GM12864 (cell line): Measurements from ENCODE around the gene CCDC142.

ENCODE experiments used
- DNase-seq: peaks from one replicate; pipeline ENCODE4 v3.0.0-alpha.2; 2011; ENCODE audit warnings: low read depth
- H3K4me3 ChIP-seq: 2 replicates; pipeline ENCODE4 v1.5.1; 2011; ENCODE audit warnings: mild to moderate bottlenecking, low read depth, low read length, control low read depth
- TF ChIP-seq, protein P1 (sequence below): IDR thresholded peaks from 2 replicates; pipeline ENCODE4 v1.5.1; 2011; ENCODE audit warnings: low read depth, mild to moderate bottlenecking, moderate library complexity, low read length, control low read depth, inconsistent platforms; ENCODE audit errors: missing control alignments

CCDC142 gene

DNA sequence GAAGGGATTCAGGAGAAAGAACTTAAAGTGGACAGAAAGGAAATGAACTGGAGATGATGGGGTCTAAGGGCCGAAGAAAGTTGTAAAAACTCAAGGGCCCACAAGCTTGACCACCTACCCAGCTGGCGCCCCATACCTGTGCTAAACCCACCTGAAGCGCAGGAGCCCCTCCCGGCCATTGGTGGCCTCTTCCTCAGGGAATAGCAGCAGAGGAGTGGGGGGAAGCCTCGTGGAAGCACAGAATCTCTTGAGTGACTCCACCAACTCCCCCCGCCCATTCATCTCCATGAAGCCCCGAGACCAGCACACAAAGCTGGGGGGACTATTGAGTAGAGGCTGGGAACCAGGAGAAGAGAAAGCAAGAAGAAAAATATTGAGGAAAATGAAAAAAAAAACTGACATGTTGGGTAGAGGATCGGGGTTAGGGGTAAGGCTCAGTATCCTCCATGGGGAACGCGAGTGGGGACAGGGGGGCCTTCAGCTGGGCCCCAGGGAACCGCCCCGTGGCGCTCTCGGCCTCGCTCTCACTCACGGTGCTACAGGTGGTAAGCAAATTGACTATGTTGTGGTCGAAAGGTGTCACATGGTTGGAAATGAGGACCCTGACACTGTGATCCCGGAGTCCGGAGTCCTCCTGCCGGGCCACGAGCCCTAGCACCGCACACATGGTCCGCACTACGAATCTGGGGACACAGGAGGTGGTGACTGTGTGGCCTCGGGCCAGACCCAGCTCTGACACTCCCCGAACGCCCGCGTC, 46.0 kb upstream of the CCDC142 start:
- no peak for DNase-seq
- H3K4me3 ChIP-seq = peak overlapping the region; percentile 99
- TF ChIP-seq, protein P1, sequence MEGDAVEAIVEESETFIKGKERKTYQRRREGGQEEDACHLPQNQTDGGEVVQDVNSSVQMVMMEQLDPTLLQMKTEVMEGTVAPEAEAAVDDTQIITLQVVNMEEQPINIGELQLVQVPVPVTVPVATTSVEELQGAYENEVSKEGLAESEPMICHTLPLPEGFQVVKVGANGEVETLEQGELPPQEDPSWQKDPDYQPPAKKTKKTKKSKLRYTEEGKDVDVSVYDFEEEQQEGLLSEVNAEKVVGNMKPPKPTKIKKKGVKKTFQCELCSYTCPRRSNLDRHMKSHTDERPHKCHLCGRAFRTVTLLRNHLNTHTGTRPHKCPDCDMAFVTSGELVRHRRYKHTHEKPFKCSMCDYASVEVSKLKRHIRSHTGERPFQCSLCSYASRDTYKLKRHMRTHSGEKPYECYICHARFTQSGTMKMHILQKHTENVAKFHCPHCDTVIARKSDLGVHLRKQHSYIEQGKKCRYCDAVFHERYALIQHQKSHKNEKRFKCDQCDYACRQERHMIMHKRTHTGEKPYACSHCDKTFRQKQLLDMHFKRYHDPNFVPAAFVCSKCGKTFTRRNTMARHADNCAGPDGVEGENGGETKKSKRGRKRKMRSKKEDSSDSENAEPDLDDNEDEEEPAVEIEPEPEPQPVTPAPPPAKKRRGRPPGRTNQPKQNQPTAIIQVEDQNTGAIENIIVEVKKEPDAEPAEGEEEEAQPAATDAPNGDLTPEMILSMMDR = no peak

DNA sequence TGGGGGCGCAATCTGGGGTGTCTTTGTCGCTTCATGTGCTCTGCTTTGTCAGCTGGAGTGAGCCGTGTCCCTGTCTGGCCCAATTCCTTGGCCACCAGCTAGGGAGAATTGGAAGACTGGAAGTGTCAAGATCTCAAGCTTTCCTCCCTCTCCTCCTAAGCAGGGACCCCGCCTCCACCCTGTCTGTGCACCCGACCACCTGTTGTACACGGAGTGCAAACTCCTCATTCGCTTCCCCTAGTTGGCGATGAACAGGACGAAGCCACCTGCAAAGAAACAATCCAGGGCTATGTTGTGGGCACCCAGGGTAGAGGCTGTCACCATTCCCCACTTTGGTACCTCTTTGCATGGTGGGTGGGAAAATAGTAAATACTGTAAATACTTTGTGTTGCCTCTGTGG, 44.9 kb upstream of the CCDC142 start:
- peak overlapping the region; percentile 99; the same call in 1 of the 2 replicates for H3K4me3 ChIP-seq
- TF ChIP-seq, protein P1 = no peak

DNA sequence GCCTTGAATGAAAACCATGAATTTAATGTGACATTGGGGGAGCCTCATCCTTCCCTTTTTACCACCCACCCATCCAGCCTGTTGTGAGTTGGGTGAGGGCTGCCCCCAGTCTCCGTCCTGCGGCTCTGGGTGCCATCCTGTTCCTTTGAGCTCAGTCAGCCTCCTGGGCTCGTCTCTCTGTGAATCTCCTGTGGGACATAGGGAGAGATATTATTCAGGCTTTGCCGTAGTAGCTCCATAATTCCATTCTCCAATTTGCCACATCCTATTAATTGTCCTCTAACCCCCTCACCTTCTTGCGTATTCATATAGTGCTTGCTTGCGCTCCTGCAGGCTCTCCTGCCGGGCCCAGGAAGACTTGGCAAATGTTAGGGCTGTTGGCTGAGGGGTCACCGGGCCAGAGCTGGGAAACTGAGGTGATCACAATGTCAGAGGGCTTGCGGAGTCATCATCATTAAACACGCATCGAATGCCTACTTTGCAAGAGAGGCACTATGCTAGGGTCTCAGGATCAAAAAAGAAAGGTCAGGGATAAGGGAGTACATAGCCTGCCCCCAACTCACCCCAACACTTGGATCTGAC, 43.9 kb upstream of the CCDC142 start:
- DNase-seq = no peak
- no peak overlapping the region for H3K4me3 ChIP-seq
- TF ChIP-seq, protein P1 = no peak

More for the DNA sequence above, 44.9 kb upstream of the CCDC142 start:
- no peak for DNase-seq

DNA sequence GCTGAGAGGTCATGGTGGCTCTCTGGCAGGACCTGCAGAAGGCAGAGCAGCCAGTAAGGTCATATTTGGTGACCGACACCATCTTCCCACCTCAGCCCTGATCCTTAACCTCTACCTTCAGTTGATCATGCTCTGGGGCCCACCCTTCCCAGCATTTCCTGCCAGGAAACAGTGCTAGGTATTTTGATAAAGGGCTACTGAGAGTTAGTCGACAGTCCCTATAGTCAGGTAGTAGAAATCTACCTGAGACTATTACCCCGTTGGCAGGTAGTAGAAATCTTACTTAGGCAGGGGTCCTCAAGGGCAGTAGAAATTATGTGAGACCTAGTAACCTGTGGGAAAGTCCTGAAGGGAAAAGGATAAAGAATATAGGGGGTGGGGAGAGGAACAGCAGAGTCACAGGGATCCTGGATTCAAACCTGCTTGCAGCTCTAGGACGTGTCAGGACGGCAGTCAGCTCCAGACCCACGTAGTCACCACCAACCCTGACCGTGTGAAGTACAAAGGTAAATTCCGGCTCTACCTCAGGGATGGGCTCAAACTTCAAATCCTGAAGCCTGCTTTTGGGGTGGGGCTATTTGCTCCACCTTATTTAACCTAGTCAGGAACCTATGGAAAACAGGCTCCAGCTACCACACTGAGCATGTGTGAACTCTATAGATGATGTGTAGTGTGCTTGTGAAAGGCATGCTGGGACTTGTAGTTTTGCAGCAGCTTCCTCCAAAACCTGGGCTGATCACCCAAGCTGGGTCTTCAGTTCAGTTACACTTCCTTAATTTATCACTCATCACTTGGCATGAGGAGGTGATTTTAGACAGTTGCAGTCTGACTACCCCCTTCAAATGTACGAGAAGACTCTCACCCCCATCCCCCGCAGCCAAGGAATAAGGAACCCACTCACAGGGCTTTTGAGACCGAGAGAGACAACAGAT, 43.2 kb upstream of the CCDC142 start, which contains the start of gene DQX1:
TSS of gene DQX1 (minus strand) at position 515 of the 932 bp plus-strand sequence. CDS start at position 13, 502 bp downstream.
- no peak within 1 kb of the TSS for H3K4me3 ChIP-seq
- DNase-seq = peak; percentile 61

DNA sequence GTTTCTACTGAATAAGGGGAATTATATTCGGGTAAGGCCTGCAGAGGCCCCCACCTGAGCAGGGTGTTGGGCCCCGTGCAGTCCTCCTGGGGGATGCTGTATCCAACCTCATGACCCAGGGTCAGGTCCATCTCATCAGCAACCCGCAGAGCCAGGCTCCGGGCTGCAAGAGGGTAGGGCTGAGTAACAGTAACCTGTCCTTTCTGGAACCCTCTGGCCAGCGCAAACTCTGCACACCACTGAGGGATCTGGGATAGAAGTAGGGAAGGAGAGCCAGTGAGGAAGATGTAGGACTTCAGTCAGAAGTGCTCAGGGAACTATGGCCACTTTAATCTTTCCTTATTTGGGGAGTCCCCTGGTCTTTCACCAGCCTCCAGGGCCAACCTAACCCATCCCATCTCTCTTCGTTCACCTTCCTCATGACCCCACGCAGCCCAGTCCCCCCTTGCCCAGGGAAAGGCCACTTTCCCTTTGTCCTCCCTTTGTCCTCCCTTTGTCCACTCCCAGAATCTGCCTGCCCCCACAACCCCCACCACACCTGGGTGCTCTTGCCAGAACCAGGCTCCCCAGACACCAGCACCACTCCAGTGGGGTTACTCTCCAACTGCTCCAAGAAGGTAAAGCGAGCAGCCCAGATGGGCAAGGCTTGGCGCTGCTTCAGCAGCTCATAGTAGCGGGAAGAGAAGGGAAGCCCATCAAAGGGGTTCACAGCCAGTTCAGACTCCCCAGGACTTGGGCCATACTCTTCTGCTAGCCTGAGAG, 42.3 kb upstream of the CCDC142 start:
- no peak overlapping the region for H3K4me3 ChIP-seq
- TF ChIP-seq, protein P1 = no peak
- no peak for DNase-seq

More for the DNA sequence above, 43.2 kb upstream of the CCDC142 start, which contains the start of gene DQX1:
- TF ChIP-seq, protein P1 = no peak

DNA sequence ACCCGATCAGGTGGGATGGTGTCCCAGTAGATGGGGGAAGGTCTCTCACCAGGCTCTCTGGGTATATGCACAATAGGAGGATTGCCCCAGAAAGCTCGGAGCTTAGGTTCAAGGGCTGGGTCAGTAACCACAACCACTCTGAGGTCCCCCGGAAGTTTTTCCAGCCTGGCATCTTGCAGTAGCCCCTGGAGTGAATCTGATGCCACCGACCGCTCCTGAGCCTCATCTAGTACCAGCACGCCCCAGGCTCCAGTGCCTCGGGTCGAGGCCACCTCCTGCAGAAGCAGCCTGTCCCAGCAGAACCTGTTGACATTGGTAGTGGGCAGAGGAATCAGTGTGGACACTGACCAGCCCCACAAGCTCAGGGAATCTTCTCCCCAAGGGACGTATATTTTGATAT, 41.2 kb upstream of the CCDC142 start:
- TF ChIP-seq, protein P1 = no peak
- no peak overlapping the region for H3K4me3 ChIP-seq
- no peak for DNase-seq
